Fibroblast of skin of scalp (primary cell): ENCODE results near the gene DHDDS.
A peak's percentile ranks its signal among the peaks of the same experiment; 100 is the strongest.

Experiments
- DNase-seq: peaks from one replicate; pipeline ENCODE4 v3.0.0-alpha.2; 2013

DHDDS gene

DNA sequence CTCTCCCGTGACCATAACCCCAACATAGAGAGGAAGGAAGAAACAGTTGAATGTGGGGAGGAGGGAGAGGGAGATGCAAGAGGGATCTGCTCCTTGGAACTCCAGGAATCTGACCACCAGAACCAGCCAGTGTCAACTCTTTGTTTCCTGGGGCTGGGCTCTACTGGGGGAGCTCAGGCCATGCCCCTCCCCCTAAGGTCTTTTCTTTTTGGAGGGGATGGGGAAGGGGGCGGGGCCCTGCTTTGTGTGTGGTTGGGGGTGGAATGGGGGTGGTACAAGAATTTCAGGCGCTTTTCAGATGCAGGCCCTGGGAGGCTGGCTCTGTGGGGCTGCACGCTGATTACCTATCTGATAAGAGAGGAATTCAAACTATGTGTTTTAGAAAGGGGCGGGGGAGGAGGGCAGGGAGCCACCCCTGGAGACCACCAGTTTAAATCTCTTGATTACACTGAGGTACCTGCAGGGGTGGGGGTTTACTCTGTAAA lies 13.2 kb upstream of the DHDDS start:
- peak; percentile 25 for DNase-seq

DNA sequence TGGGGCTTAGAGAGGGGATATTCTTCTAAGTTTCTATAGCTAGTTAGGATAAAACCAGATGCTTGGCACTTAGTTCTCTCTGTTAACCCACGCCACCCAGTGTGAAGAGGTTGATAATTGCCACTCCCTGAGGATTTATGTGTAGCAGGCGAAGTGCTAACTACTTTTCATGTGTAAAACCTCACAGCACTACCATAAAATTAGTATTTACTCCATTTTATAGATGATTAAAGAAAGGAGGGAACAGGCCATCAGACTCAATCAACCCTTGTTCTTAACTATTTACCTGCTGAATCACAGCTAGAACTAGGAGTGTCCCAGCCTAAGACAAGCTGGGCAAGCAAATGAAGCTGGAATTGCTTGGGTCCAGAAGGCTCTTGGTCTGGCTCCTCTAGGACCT lies 12.6 kb upstream of the DHDDS start:
- no peak for DNase-seq

DNA sequence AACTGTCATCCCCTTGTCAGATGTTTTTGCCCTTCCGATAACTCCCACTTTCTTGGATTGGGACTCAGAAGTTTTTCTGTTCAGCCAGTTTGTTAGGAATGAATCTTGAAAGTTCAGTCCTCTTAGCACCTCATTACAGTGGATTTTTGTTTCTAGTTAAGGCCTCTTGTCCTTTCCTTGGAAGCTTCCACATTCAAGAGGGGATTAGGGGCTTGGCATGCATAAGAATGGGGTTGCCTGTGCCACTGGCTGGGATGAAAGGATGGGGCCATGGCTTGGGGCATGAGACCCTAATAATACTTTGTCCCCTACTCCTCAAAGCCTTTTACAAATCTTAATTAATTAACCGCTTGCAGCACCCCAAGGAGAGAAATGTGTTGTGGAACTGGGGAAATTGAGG lies 2.4 kb upstream of the DHDDS start:
- DNase-seq, result no peak

DNA sequence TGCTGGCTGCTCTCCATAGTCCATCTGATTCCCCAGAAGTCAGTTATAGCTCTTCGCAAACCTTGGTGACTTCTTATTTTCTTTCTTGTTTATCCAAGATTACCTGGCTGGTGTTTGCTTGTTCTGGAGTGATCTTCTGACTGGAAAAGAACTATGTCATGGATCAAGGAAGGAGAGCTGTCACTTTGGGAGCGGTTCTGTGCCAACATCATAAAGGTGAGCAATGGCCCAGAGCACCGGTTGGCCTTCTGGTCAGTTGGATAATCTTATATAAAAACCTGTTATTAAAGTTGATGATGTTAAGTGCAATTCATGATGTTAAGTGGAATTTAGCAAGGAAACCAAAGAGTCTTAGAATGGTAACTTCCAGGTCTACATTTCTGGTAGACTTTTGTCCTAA lies 672 bp downstream of the DHDDS start:
- no peak for DNase-seq

DNA sequence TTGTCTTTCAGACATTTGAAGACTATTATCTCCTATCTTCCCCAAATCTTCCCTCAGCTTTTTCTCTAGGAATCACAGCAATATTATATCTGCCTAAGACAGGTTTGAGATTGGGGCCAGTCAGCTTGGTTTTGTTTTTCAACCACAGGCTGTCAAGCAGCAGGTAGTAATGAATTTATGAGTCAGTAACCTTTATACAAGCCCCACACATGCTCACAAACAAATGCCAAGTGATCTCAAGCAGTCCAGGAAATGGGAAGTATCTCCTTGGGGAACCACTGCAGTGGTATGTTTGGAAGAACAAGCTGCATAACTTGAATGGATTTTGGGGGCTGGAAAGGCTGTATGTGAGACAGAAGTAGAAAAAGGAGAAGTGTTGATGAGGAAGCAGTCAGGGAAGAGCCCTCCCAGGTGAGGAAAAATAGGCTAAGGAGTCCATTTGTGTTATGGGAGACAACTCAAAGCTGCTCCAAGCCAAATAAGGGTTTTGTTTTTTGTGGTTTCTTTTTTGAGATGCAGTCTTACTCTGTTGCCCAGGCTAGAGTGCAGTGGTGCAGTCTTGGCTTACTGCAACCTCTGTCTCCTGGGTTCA lies 2.1 kb downstream of the DHDDS start:
- DNase-seq, result no peak

DNA sequence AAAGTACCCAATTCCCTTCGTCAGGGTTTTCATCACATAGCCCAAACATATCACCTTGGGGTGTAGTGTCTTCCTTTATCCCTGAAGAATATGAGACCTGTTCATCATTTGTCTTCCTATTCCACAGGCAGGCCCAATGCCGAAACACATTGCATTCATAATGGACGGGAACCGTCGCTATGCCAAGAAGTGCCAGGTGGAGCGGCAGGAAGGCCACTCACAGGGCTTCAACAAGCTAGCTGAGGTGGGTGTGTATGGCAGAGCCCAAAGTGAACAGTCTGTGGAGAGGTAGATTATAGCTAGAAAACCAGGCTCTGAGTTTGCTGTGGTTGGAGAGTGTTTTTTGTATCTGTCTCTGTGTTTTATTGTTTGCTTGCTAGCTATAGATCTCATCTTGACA lies 5.9 kb downstream of the DHDDS start:
- DNase-seq, result no peak

DNA sequence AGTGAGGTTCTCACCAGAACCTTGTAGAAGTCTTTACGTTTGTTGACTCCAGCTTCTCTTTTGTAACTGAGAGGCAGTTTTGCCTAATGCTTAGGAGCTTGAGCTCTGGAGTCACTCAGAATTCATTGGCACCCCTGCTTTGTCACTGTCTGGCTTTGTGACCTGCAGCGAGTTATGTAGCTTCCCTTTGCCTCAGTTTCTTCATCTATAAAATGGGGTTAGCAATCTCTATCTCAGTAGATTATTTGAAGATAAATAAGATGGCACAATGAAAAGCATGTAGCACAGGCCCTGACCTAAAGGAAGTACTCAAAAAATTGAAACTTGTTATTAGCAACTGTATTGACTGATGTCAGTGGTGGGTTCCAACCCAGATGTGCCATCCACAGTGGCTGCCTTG lies 8.1 kb downstream of the DHDDS start:
- no peak for DNase-seq

DNA sequence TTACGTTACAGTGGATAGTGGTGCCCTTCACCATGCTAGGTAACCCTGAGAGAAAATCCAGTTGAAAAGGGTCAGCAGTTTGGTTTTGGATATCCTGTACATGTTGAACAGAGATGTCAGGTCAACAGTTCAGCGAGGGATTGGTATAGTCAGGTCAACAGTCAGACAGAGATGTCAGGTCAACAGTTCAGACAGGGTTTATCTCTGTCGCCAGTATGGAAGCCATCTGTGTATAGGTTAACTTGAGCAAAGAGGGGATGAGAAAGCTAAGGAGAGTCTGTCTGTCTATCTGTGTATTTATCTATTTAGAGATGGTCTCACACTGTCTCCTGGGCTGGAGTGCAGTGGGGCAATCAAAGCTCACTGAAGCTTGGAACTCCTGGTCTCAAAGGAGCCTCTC lies 17.7 kb downstream of the DHDDS start:
- DNase-seq, result no peak

DNA sequence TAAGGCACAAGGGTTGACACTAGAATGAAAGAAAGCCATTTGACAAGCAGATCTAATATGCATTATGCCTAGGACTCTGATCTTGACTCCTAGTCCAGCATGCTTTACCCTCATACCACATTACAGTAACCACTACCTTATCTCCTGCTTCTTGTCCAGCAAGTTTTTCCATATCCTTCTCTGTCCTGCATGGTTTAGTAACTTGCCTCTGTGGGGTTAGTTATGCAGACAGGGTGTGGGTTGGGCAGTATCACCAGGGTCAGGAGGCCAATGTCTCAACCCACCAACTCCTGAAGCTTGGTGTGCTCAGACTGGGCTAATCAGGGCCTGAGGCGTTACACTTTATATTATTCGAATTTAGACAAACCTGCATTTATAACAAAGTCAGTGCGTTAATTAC lies 18.8 kb downstream of the DHDDS start:
- DNase-seq, result no peak

DNA sequence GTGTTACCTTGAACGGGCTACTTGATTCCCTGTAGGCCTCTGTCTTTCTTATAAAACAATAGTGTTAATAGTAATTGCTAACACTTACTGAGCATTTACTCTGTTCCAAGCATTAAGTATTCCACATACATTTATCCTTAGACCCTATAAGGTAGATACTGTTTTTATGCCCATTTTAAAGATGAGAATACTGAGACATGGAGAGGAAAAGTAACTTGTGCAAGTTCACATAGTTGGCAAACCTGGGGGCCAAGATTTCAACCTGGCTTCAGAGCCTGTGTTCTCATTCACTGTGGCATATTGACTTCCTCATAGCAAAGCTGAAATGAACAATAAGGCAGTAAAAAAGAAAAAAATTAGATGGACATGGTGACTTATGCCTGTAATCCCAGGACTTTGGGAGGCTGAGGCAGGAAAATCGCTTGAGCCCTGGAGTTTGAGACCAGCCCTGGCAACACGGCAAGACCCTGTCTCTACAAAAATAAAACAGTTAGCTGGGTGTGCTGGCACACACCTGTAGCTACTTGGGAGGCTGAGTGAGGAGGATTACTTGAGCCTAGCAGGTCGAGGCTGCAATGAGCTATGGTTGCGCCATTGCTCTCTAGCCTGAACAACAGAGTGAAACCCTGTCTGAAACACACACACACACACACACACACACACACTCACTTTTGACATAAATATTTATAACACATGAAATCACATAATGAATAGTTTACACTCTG lies 20.5 kb downstream of the DHDDS start:
- DNase-seq, result no peak

DNA sequence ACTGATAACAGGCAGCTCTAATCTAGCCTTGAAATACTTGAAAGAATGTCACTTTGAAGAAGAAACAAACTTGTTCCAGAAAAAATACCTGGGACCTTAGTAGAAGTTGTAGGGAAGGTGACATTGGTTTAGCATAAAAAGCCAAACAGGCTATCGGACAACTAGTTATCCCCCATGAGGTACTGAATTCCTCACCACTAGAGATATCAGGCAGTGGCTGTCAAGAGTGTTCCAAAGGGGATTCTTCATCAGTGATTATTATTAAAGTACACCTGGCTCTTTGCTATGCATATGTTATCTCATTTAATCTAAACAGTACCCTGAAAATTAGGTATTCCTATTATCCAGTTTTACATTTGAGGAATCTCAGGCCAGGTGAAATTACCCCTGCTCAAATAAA lies 27.0 kb downstream of the DHDDS start:
- DNase-seq, result no peak

DNA sequence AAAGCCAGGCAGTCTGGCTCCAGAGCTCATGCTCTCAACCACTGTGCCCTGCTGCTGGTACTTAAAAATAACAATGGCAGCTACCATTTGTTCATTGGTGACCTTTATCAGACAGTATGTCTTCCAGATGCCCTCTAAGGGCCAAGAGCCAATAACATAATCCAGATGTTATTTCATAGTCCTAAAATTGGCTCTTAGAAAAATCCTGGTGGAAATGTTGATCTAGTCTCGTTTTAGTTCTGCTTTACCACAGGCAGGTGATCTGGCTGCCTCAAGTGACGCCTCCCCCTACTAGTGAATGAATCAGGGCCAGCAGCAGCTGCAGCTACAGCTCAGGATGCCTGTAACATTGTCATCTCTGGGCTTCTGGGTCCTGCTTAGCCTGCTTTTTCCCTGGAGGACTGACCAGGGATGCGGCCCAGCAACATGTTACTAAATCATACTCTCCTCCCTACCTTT lies 27.5 kb downstream of the DHDDS start:
- no peak for DNase-seq

DNA sequence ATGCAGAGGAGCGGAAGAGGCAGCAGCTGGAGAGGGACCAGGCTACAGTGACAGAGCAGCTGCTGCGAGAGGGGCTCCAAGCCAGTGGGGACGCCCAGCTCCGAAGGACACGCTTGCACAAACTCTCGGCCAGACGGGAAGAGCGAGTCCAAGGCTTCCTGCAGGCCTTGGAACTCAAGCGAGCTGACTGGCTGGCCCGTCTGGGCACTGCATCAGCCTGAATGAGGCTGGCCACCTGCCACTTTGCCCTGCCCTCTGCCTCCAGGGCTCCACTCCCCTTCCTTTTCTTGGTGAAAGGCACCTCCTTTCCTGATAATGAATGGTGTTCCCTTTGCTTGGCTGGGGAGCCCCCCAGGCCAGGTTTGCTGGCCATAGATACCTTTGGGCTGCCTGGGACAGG lies 36.8 kb downstream of the DHDDS start:
- no peak for DNase-seq

DNA sequence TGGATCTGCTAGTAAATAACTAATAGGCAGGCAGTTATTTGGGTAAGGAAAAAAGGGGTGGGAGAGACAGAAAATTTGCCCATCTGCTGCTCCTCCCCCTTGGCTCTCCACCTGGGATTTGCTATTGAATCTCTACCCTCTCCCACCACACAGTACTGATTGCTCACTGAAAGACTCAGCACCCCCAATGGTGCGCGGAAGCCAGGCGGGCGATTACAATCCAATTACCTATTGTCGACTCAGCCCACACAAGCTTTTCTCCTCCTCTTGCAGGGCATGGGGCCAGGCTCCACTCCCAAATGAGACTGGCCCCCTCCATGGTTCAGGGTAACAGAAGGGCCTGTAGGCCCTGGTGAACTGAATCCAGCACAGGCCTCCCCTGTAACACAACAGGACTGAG lies 37.4 kb downstream of the DHDDS start:
- DNase-seq, result no peak

DNA sequence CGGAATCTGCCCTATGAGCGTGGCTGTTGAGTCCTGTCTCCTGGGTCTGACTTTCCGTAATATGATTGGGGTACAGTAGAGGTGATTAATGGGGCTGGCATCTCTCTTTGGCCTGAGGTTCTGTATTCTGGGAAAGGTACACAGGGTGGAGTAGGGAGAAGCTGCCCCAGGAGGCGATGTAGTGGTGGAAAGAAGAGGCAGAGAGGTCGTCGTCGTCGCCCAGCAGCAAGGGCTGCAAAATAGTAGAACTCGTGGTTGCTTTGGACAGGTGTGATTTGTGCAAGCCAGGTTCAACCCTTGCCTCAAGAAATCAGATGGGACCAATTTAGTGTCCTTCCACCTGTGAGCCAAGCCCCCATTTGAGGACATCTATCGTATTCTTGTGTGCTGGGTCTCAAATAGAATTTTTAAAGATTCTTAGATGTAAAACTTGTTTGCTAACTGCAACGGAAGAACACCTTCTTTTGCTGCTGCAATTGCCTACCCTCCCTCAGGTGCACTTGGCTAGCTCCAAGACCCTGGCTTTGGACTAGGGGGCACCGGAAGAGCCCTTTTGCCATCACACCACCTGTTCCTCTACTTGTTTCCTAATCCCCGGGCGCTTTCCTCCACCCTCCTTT lies 38.9 kb downstream of the DHDDS start:
- DNase-seq, result no peak

DNA sequence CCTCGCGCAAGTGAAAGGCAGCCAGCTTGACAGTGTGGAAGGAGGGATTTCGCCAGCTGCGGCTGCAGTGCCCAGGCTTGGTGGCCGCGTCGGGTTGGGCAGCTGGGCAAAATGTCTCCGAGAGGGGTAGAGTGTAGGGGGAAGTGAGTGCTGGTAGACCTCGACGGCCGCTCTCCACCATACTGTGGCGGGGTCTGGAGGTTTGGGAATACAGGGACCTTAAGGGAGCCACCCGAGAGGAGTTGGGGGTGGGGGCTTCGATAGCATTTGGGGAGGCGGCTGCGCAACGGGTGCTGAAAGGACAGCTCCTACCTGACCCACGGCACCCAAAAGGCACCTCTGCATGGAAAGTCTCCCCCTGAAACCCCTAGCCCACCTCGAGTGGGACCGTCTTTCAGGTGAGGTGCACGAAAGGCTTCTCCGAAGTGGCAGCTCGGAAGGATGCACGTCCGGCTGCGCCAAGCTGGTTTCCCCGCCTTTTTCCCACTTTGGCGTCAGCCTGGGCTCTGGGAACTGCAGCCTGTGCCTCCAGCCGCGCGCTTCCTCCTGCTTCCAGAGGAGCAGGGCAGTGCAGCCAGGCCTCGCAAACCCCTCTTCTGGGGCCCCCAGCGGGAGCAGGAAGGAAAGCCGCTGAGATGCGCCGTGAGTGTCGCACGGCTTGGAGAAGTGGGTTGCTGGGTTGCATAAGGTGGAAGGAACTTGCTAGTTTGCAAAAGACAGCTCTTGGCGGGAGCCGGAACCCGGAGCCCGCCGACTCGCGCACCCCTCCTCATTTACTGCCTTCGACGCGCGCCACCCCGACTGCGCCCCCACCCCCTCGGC lies 39.6 kb downstream of the DHDDS start:
- DNase-seq, result peak; percentile 78

DNA sequence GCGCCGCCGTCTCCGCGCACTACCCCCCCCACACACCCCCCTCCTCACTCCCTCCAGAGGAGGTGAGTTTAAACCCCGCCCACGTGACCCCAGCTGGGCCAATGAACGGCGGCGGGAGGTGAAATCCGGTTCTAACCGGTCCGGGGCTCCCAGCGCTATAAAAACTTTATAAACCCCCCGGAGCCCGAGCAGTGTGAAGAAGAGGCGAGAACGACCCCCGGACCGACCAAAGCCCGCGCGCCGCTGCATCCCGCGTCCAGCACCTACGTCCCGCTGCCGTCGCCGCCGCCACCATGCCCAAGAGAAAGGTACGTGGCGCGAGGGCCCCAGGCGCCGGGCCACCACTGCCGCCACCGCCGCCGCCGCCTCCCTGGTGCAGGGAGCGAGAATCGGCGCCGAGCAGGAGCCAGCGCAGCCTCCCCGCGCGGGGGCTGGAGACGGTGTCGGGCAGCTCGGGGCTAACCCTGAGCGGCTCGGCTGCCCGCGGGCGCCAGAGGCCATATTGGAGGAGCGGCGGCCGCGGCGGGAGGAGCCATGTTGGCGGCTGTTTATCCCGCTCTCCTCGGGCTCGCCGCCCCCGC lies 40.3 kb downstream of the DHDDS start, which contains the start of gene HMGN2:
Gene HMGN2 (plus strand): TSS at position 121 of the 581 bp plus-strand sequence. CDS start 173 bp downstream, at position 294.
- DNase-seq, result peak; percentile 92

DNA sequence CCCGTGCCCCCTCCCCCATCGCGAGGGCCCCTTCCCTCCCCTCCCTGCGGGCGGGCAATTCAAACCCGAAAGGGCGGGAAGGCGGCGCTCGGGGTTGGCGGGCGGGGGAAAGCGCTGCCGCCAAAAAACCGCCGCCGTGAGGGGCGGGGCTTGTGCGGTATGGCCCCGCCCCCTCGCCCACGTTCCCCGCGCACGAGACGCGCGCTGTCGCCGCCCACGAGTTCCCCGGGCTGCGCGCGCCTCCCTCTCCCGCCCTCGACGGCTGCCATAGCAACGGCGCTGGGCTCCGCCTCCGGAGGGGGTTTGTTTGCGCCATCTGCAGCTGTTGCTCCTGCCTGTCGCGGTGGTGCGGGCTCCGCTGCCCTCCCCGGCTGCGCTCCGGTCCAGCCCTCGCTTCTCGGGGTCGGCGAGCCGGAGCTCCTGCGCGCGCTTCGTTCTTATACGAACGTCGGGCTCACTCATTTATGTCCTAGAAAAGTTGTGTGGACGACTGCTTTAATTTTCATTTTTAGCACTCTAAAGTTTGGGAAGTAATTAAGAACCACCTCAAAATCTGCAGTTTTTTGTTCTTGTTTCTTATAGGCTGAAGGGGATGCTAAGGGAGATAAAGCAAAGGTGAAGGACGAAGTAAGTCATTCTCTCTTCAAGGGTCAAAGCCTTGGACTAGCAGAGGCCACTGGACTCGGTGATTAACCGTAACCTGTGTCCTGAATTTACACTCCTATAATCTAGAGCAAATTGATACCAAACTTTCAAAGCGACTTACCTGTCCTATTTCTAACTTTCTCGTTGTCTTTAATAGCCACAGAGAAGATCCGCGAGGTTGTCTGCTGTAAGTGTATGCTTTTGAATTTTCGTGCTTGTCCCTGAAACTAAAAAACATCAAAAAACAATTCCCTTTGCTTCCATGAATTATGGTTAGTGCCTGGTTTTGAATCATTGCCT lies 41.1 kb downstream of the DHDDS start:
- DNase-seq, result peak; percentile 95

DNA sequence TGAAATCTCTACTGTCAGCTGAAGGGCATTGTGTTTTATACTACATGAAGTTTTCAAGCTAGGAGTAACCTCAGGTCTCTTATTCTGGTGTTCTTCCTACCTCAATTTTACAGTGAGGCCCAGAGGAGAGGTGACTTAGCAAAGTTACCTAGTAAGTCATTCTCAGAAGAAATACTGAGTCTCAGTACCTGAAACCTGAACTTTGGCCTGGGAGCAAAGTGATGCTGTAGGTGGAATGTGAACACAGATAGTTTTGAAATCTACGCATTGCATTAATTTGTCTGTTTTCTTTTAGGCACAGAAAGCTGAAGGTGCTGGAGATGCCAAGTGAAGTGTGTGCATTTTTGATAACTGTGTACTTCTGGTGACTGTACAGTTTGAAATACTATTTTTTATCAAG lies 42.7 kb downstream of the DHDDS start:
- DNase-seq, result no peak

DNA sequence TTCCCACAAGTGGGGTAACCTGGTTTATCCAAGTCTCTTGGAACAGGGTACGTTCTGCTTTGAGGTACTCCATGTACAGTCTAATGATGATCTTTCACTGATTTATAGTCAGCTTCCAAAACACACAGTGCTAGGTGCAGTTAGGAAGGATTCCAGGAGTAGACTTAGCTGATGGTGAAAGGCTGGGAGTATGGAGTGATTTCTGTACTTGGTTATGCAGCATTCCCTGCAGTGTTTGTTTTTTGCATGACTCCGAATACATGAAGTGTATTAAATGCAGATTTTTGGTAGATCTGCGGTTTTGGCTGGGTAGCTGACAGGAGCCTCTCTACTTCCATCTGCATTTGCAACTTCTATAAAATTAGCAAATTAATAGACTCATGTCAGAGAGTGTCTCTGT lies 43.9 kb downstream of the DHDDS start:
- DNase-seq, result no peak

DNA sequence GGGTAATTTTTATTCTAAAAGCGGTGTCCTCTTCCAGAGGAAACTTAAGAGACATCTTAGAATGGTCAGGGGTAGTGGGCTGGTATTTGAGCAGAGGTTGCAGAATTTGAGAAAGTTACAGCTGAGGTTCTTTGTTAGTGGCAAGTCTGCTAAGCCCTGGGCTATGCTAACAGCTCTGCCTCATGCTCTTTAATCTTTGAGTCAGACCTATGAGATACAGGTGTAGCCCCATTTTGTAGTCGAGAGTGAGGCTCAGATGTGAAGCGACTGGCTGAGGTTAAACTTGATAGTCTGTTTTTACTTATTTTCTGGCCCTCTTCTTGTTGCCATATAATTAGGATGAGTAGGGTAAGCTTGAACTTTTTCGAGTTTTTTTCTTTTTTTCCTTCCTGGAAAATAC lies 44.8 kb downstream of the DHDDS start:
- no peak for DNase-seq
